Stimulated activated CD8-positive, alpha-beta memory T cell treated with anti-CD3 and anti-CD28 coated beads, Interleukin-15, amount 100 ng/mL, for 24 hours (primary cell): Measurements from ENCODE around the gene TTLL8.
"Not testable (repeated sequence)": the region's sequence is repeated elsewhere in the genome, so short reads cannot be mapped to it uniquely, and the experiment has no call there.

Source experiments
- DNase-seq: peaks from one replicate; pipeline ENCODE4 v3.0.0-alpha.2; 2020; ENCODE audit warnings: low read depth

Gene TTLL8

DNA sequence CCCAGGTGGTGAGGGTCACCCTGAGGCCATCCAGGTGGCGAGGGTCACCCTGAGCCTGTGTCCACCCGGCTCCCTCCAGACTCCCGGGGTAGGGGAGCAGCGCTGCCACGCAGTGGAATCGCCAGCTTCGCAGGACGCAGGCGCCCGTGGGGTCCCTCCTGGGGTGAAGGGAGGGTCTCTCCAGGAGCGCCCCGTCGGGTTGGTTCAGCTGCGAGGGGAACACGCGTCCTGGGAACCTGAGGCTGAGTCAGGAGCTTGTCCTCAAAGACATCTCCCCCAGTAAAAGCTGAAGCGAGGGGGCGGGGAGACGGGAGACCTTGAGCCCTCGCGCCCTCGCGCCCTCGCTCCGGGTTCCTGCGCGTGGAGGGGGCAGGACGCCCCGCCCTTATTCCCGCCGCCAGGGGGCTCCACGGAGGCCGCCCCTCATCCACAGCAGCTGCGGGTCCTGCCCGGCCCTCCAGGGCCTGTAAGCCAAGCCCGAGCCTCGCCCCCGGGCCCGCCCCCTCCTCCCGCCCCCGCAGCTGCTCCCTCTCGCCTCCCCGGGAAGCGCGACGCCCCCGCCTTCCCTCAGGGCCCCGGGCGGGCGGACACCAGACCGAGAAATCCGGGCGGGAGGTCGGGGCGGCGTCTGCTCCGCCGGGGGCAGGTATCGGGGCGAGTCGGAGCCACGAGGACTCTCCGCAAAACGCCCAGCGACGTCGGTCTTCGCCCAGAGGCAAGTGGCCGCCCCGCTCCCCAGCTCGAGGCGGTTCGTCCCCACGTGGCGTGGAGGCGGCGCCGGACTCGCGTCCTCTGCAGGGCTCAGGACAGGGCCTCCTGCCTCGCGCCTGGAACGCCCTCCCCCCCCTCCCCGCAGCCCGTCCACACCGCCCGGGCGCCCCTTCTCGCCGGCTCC is 74.7 kb downstream of the TTLL8 start:
- DNase-seq = no peak

DNA sequence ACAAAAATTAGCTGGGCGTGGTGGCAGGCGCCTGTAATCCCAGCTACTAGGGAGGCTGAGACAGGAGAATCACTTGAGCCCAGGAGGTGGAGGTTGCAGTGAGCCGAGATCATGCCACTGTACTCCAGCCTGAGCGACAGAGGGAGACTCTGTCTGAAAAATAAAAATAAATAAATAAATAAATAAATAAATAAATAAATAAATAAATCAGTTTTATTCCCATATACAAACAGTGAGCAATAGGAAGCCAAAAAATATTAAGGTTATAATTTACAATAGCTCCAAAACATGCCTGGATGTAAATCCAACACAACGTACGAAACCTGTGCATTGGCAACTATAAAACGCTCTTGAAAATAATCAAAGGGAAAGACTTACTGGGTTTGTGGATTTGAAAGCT is 76.3 kb downstream of the TTLL8 start:
- DNase-seq = not testable (repeated sequence)

DNA sequence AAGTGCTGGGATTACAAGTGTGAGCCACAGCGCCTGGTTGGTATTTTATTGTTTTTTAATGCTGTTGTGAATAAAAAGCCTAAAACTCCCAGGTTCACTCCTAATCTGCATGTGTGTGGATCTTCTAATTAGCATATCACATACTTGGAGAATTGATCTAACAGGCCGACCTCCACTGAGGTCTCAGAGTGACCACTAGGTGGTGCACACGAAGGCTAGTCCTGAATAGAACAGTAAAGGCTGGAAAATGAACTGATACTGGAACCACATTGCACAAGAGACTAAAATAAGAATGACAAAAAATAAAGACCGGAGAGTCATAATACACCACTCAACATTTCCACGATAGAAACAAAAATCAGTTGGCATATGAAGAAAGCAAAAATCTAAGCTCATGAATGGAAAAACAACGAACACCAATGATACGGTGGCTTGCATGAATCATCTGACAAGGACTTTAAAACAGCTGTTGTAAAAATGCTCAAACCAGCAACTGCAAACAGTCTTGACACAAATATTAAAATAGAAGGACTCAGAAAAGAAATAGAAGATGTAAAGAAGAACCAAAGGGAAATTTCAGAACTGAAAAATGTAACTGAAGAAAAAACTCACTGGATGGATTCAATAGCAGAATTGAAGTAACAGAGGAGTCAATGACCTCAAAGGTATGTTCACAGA is 78.4 kb downstream of the TTLL8 start:
- no peak for DNase-seq

DNA sequence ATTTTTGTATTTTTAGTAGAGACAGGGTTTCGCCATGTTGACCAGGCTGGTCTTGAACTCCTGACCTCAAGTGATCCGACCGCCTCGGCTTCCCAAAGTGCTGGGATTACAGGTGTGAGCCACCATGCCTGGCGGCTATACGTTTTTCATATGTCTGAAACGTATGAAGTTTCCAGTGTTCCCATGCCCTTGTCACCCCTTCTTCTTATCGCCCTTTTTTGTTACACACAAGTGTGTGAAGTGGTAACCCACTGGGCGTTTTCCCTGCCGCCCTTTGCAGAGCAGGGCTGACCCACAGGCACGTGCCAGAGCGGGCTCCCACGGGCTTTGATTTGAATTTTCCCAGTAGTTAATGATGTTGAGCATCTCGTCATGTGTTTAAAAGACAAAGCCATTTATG is 80.5 kb downstream of the TTLL8 start:
- DNase-seq = no peak

DNA sequence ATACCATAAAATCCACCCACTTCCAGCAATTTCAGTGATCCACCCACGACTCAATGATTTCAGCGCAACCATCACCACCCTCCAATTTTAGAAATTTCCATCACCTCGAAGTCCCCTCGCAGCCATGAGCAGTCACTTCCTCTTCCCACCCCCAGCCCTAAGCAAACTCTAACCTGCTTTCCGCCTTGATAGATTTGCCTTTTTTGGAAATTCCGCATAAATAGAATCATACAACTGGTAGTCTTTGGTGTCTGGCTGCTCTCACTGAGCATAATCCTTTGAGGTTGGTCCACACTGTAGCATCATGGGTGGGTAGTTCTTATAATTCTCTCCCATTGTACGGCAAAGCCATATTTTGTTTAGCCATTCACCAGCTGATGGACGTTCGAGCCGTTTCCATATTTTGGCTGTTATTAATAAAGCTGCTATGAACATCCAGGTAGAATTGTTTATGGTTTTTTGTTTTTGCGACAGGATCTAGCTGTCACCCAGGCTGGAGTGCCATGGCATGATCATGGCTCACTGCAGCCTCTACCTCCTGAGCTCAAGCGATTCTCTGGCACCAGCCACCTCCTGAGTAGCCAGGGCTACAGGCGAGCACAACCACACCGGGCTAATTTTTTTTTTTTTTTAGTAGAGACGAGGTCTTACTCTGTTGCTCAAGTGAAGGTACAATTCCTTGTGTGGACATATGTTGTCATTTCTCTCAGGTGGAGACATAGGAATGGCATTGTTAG is 81.5 kb downstream of the TTLL8 start:
- no peak for DNase-seq

DNA sequence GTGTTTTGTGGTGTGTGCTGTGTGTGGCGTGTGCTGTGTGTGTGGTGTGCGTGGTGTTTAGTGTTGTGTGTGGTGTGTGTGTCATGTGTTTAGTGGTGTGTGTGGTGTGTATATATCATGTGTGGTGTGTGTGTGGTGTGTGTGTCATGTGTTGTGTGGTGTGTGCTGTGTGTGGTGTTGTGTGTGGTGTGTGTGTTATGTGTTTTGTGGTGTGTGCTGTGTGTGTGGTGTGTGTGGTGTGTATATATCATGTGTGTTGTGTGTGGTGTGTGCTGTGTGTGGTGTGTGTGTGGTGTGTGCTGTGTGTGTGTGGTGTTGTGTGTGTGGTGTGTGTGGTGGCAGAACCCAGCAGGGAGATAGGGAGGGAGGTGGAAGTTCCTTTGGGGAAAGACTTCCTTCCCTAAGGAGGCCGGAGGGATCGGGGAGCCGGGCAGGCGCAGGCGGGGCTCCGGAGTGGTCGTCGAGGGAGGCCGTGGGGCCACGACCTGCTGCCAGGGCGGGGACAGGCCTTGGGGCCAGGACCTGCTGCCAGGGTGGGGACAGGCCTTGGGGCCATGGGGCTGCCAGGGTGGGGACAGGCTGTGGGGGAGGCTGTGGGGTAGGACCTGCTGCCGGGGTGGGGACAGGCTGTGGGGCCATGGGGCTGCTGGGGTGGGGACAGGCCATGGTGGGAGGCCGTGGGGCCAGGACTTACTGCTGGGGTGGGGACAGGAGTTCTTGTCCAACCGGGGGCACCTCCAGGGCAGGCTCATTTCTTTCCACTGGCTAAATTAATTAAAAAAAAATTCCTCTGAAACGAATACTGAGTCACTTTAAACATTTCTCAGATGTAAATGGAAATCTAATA is 82.3 kb downstream of the TTLL8 start:
- no peak for DNase-seq

DNA sequence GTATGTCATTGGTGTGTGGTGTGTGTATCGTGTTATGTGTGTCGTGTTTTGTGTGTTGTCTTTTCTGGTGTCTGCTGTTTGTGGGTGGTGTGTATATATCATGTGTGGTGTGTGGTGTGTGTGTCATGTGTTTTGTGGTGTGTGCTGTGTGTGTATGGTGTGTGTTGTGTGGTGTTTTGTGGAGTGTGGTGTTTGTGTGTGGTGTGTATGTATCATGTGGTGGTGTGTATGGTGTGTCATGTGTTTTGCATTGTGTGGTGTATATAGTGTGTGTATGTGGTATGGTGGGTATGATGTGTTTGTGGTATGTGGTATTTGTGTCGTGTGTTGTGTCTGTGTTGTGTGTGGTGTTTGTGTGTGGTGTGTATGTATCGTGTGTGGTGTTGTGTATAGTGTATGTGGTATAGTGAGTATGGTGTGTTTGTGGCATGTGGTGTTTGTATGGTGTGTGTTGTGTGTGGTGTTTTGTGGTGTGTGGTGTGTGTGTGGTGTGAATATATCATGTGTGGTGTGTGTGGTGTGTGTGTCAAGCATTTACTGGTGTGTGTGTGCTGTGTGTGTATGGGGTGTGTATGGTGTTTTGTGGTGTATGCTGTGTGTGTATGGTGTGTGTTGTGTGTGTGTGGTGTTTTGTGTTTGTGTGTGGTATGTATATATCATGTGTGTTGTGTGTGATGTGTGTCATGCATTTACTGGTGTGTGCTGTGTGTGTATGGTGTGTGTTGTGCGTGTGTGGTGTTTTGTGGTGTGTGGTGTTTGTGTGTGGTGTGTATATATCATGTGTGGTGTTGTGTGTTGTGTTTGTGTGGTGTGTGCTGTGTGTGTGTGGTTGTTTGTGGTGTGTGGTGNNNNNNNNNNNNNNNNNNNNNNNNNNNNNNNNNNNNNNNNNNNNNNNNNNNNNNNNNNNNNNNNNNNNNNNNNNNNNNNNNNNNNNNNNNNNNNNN is 84.8 kb downstream of the TTLL8 start:
- DNase-seq = no peak

DNA sequence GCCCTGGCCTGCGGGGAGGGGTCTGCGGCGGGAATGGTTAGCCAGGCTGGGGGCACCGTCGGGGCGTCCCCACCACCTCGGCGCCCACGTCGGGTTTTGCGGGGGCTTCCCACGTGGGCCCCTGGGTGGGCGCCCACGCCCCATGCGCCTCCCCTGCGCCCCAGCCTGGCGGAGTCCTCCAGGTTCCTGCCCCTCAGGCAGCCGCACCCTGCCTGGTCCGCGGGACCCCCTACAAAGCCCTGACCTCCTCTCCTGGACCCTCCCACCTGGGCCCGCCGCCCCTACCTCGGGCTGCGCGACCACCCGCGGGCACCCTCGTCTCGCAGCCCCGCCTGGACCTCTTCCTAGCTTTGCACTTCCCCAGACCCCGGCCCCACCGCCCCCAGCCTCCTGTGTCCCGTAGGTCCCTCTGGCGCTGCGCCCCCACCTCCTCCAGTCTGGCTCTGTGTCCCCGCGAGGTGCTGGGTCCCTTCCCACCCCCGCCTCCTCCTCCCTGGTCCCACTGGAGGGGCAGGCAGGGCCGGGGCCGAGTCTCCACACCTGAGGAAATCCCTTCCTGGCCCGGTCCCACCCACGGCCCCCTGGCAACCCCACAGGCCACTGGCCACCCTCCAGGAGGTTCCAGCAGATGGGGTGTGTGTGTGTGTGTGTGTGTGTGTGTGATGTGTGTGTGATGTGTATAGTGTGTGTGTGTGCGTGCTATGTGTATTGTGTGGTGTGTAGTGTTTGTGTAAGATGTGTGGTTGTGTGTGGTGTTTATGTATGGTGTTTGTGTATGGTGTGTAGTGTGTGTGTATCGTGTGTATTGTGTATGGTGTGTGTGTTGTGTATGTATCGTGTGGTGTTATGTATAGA is 85.7 kb downstream of the TTLL8 start:
- no peak for DNase-seq

DNA sequence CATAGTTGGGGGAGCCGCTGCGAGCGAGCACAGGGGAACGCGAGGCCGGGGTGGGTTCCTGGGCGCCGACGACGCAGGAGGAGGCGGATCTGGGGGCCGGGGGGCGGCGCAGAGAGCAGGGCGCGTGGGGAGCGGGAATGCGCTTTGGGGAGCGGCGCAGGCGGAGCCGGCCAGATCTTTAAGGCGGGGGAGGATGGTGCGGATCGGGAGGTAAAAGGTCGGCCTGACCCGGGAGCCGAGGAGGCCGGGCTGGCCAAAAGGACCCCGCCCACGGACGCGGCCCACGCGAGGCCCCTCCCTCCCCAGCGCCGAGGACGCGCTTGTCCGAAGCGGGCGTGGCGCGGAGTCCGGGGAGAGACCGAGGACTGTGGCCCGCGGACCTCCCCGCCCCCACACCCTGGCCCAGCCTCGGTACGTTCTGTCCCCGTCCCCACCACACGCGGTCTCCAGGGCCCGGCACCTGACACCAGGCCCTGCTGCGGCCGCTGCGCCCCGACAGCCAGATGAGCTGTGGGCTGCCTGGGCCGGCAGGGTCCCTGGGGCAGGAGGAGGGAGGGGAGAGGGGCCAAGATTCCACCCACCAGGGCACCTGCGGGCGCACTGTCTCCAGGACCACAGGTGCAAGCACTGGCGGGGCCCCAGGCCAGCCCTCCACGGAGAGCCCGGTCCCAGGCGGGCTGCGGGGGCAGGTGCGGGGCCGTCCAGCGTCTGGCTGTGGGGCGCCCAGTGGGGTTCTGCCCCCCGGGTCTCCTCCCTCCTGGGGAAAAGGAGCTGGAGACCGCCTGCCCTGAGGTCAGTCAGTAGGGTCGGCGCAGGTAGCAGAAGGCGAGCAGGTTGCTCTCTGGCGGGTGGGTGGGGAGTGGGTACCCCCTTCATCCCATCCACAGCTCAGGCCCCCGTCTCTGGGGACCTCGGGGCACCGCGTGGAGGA is 86.6 kb downstream of the TTLL8 start:
- DNase-seq = no peak

DNA sequence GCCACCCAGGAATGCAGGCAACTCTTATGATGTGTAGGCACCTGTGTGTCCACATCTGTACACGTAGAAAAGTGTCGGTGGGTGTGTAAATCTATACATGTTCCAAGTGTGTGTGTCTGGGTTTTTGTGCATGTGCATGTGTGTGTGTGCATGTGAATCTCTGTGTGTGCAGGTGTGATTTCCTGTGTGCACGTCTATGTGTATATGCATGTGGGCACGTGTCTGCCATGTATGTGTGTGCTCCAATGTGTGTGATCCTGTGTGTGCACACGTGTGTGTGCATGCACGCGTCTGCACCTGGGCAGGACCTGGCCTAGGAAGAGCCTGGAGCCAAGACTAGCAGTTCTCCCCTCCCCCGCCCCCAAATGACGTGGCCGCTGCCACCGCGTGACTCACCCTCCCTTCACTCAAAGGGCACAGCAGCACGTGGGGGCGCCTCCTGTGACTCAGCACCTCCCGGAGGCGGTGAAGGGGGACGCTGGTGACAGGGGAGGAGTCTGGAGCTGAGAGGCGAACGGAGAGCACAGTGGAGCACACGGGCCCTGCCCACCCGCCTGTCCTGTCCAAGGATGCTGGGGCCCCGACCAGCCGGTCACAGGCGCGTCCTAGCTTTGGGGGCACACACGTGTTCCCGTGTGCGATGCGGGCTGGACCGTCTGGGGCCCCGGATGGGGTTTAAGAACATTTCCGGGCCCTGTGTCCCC is 87.4 kb downstream of the TTLL8 start:
- DNase-seq = peak; percentile 82

DNA sequence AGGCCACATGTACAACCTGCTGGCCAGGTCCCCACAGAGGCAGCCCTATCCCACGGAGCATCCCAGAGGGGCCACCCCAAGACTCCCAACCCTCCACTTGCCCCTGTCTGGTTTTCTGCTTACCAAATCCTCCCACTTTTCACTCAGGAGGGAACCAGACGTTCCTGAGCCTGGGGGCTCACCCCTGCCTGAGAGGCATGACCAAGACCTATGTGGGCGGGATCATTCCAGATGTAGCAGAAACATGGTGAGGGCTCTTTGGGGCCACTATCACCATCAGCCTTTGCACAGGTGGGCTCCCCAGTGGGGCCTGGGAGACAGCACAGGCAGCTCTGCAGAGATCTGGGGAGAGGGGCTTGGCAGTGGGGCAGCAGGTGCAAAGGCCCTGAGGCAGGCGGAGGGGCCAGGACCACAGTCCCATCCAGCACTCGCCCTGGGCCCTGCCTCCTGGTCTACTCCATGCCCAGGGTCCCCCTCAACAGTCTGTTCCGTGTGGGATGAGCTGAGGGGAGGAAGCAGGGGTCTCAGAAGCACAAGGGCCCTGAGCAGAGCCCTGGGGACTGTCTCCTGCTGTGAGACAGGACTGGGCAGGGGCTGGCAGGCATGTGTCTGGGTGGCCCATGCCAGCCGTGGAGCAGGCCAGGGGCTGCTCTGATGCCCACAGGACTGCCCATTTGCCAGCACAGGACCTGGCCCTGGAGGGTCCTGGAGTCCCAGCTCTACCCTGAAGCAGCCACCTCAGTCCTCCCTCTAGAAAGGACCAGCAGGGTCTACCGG is 88.2 kb downstream of the TTLL8 start:
- no peak for DNase-seq

DNA sequence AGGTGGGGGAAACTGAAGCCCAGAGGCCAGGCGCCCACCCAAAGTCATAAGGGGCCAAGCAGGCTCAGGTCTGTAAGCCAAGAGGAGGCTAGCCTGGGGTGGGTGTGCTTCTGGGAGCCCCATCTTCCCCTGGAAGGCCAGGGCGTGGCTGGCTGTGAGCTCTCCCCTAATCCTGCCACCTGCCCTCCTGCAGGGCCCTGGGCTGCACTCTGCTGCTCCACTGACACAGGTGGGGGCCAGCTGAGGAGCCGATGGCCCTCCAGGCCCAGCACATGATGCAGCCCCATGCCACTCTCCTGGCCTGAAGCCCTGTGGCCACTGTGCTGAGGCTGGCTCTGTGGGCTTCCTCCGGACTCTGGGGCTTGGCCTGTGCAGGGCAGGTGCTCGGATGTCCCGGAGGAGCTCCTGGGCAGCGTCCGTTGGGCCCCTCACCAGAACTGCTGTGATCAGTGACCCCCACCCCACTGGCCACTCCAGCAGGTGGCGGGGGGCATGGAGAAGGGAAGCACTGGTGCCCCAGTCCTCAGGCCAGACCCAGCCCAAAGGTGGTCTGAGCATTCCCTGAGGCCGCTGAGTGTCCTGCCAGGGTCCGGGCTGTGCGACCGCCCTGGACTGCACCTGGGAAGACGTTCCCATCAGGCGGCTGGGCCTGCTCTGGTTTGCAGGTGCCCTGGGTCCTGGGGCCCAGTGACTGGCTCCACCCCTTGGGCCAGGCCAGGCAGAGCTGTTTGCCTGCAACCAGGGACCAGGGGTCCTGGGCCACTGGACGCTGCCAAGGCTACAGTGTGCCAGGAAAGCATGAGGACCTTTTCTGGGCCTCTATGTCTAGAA is 89.1 kb downstream of the TTLL8 start:
- DNase-seq = no peak
